ENCODE data around the gene ZNF804A.

DNA sequence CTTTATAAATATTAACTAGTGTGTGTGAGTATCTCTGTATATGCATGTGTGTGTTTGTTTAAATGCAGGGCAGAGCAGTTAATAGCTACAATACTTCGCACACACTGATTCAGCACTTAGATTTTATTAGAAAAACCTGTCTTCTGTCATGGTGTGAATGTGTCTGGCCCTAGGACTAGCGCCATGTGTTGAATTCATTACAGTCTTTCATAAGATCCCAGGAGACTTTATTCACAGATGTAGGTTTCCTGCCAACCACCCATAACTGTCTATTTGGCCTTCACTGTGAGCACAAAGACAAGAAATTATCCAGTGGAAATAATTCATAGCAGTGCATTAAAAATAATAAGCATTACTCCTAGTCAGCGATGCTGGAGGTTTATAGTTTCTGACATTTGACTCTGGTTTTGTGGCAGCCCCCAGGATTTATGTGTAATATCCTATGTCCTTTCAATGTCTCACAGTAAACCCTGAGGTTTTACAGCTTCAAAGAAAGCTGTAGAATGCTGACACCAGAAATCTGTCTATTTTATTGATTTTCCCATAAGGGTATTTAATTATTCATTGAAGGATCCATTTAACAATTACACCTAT, 93.9 kb downstream of the ZNF804A start:
- TF ChIP-seq, protein P1, sequence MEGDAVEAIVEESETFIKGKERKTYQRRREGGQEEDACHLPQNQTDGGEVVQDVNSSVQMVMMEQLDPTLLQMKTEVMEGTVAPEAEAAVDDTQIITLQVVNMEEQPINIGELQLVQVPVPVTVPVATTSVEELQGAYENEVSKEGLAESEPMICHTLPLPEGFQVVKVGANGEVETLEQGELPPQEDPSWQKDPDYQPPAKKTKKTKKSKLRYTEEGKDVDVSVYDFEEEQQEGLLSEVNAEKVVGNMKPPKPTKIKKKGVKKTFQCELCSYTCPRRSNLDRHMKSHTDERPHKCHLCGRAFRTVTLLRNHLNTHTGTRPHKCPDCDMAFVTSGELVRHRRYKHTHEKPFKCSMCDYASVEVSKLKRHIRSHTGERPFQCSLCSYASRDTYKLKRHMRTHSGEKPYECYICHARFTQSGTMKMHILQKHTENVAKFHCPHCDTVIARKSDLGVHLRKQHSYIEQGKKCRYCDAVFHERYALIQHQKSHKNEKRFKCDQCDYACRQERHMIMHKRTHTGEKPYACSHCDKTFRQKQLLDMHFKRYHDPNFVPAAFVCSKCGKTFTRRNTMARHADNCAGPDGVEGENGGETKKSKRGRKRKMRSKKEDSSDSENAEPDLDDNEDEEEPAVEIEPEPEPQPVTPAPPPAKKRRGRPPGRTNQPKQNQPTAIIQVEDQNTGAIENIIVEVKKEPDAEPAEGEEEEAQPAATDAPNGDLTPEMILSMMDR (IDR thresholded peaks at IDR 0.05; ENCODE audit: insufficient read depth, low read depth, low read length) = no peak
- TF ChIP-seq EZH2 (IDR thresholded peaks at IDR 0.05; ENCODE audit: insufficient read depth, low read length) = no peak

All from astrocyte (in vitro differentiated cells and primary cell).